WTC11 (cell line): Measurements from ENCODE around the gene DLG1. TPM values are rescaled to one million over a fixed set of nuclear protein-coding genes. Genes with fewer than 3 reads are reported as not detected.

ENCODE experiments used
- ATAC-seq: fragments of 200-7000 bp; cut with Tn5 transposase; 2 replicates; pipeline ENCODE4 v1.10.0; 2021; ENCODE audit warnings: mild to moderate bottlenecking, moderate library complexity
- CTCF ChIA-PET: fragments of 300-600 bp; sonication (Branson Sonifier 250); formaldehyde crosslinking; loops from one replicate; lab custom pipeline; 2021; ENCODE audit warnings: antibody characterized with exemption; lab: Charles Lee
- POLR2A ChIA-PET: fragments of 350-600 bp; sonication (Branson Sonifier 250); formaldehyde crosslinking; loops from one replicate; lab custom pipeline; 2021; ENCODE audit warnings: antibody characterized with exemption; lab: Charles Lee
- DNase-seq: peaks from one replicate; pipeline ENCODE4 v3.0.0; 2021; ENCODE audit warnings: low spot score
- H3K27ac Mint-ChIP-seq: 2 replicates; pipeline ENCODE4 v1.8.0; 2021; ENCODE audit warnings: mixed read lengths
- H3K27me3 Mint-ChIP-seq: 2 replicates; pipeline ENCODE4 v1.8.0; 2021; ENCODE audit warnings: low read depth, mild to moderate bottlenecking, moderate library complexity, mixed read lengths
- H3K36me3 Mint-ChIP-seq: 2 replicates; pipeline ENCODE4 v1.8.0; 2021; ENCODE audit warnings: mixed read lengths
- H3K4me1 Mint-ChIP-seq: 2 replicates; pipeline ENCODE4 v1.8.0; 2022; ENCODE audit warnings: mixed read lengths
- H3K4me3 Mint-ChIP-seq: 2 replicates; pipeline ENCODE4 v1.8.0; 2021; ENCODE audit warnings: mild to moderate bottlenecking, moderate library complexity, mixed read lengths
- H3K9me3 Mint-ChIP-seq: 2 replicates; pipeline ENCODE4 v1.8.0; 2021; ENCODE audit warnings: mixed read lengths
- ELF4 ChIP-seq: sonication (generic); formaldehyde crosslinking; IDR thresholded peaks from 2 replicates; pipeline ENCODE4 v1.8.1; 2022; ENCODE audit warnings: low read depth, mild to moderate bottlenecking, moderate library complexity, missing genetic modification reagents
- EMX1 ChIP-seq: fragments of 250-450 bp; sonication (Bioruptor Pico); IDR thresholded peaks from 2 replicates; pipeline ENCODE4 v1.8.0; 2021; ENCODE audit warnings: mild to moderate bottlenecking
- ESRRA ChIP-seq: sonication (generic); formaldehyde crosslinking; IDR thresholded peaks from 2 replicates; pipeline ENCODE4 v1.8.1; 2022; ENCODE audit warnings: mild to moderate bottlenecking, missing genetic modification reagents, borderline replicate concordance
- FOXK1 ChIP-seq: sonication (generic); formaldehyde crosslinking; IDR thresholded peaks from 2 replicates; pipeline ENCODE4 v1.8.0; 2022; ENCODE audit warnings: mild to moderate bottlenecking, moderate library complexity, missing genetic modification reagents
- FOXP1 ChIP-seq: sonication (generic); formaldehyde crosslinking; IDR thresholded peaks from 2 replicates; pipeline ENCODE4 v1.8.0; 2022; ENCODE audit warnings: missing genetic modification reagents, mild to moderate bottlenecking, moderate library complexity, borderline replicate concordance
- GABPB1 ChIP-seq: sonication (generic); formaldehyde crosslinking; IDR thresholded peaks from 2 replicates; pipeline ENCODE4 v1.8.1; 2023; ENCODE audit warnings: mild to moderate bottlenecking, missing genetic modification reagents
- GRHL2 ChIP-seq: fragments of 250-450 bp; sonication (Bioruptor Pico); IDR thresholded peaks from 2 replicates; pipeline ENCODE4 v1.8.0; 2022; ENCODE audit warnings: mild to moderate bottlenecking, moderate library complexity; ENCODE audit not compliant: insufficient replicate concordance, severe bottlenecking
- MLX ChIP-seq: sonication (generic); formaldehyde crosslinking; IDR thresholded peaks from 2 replicates; pipeline ENCODE4 v1.8.1; 2023; ENCODE audit warnings: mild to moderate bottlenecking, missing genetic modification reagents, moderate library complexity
- NFE2L1 ChIP-seq: sonication (generic); formaldehyde crosslinking; IDR thresholded peaks from 2 replicates; pipeline ENCODE4 v1.8.1; 2023; ENCODE audit warnings: missing genetic modification reagents
- PRDM15 ChIP-seq: sonication (generic); formaldehyde crosslinking; IDR thresholded peaks from 2 replicates; pipeline ENCODE4 v1.8.0; 2022; ENCODE audit warnings: missing genetic modification reagents
- PREB ChIP-seq: sonication (generic); formaldehyde crosslinking; IDR thresholded peaks from 2 replicates; pipeline ENCODE4 v1.8.1; 2022; ENCODE audit warnings: mild to moderate bottlenecking, missing genetic modification reagents, moderate library complexity, borderline replicate concordance
- SMAD4 ChIP-seq: sonication (generic); formaldehyde crosslinking; IDR thresholded peaks from 2 replicates; pipeline ENCODE4 v1.8.0; 2022; ENCODE audit warnings: mild to moderate bottlenecking, missing genetic modification reagents
- TEAD4 ChIP-seq: sonication (generic); formaldehyde crosslinking; IDR thresholded peaks from 2 replicates; pipeline ENCODE4 v1.8.0; 2022; ENCODE audit warnings: mild to moderate bottlenecking, missing genetic modification reagents
- TP53 ChIP-seq: sonication (generic); formaldehyde crosslinking; IDR thresholded peaks from 2 replicates; pipeline ENCODE4 v1.8.1; 2023; ENCODE audit warnings: mild to moderate bottlenecking, missing genetic modification reagents
- ZNF219 ChIP-seq: sonication (generic); formaldehyde crosslinking; IDR thresholded peaks from 2 replicates; pipeline ENCODE4 v1.8.0; 2023; ENCODE audit warnings: missing genetic modification reagents, mild to moderate bottlenecking, borderline replicate concordance
- ZNF281 ChIP-seq: sonication (generic); formaldehyde crosslinking; IDR thresholded peaks from 2 replicates; pipeline ENCODE4 v1.8.0; 2023; ENCODE audit warnings: mild to moderate bottlenecking, missing genetic modification reagents
- ZNF317 ChIP-seq: sonication (generic); formaldehyde crosslinking; IDR thresholded peaks from 2 replicates; pipeline ENCODE4 v1.8.1; 2023; ENCODE audit warnings: low read depth, mild to moderate bottlenecking, moderate library complexity, missing genetic modification reagents, borderline replicate concordance
- ZSCAN18 ChIP-seq: fragments of 250-450 bp; sonication (Bioruptor Pico); IDR thresholded peaks from 2 replicates; pipeline ENCODE4 v2.1.2; 2022; ENCODE audit warnings: mild to moderate bottlenecking, moderate library complexity
- total RNA-seq: library from RNA; stranded (reverse); gene quantifications from 3 replicates; pipeline ENCODE4 v1.2.3, GENCODE V29; 2021

Gene DLG1
- total RNA-seq, 1 experiment from 2014 or later = 81.1 TPM

- TF ChIP-seq ZNF281 (CRISPR knock-in tag) (no peak), TP53 (CRISPR knock-in tag) (no peak)
Observed at GRCh38 chr3:197014942-197015575, 283.4 kb downstream of the DLG1 start (continued).

- no peaks in the 10 kb centered on the region; the same call in 1 of the 2 replicates for H3K27me3 Mint-ChIP-seq
- ChIA-PET POLR2A (no interaction called here), CTCF (no interaction called here)
- no peaks in the 10 kb centered on the region for H3K9me3 Mint-ChIP-seq
- DNase-seq (no peak), ATAC-seq (no peak)
- no peaks in the 10 kb centered on the region for H3K4me1 Mint-ChIP-seq
- H3K27ac Mint-ChIP-seq = no peak overlapping the region
- no peak overlapping the region for H3K4me3 Mint-ChIP-seq
- no peaks in the 10 kb centered on the region for H3K36me3 Mint-ChIP-seq
- no peak for TF ChIP-seq ESRRA (CRISPR knock-in tag)
- TF ChIP-seq PREB (CRISPR knock-in tag) = no peak
- TF ChIP-seq FOXP1 (CRISPR knock-in tag) = no peak
- no peak for TF ChIP-seq MLX (CRISPR knock-in tag)
- no peak for TF ChIP-seq FOXK1 (CRISPR knock-in tag)
- no peak for TF ChIP-seq ZNF281 (CRISPR knock-in tag)
- TF ChIP-seq ELF4 (CRISPR knock-in tag) = no peak
- TF ChIP-seq SMAD4 (CRISPR knock-in tag) = no peak
- no peak for TF ChIP-seq NFE2L1 (CRISPR knock-in tag)
- no peak for TF ChIP-seq GRHL2 (CRISPR knock-in tag)
- no peak for TF ChIP-seq PRDM15 (CRISPR knock-in tag)
- no peak for TF ChIP-seq EMX1 (CRISPR knock-in tag)
- no peak for TF ChIP-seq ZNF219
- no peak for TF ChIP-seq ZSCAN18 (CRISPR knock-in tag)
- no peak for TF ChIP-seq TEAD4 (CRISPR knock-in tag)
- no peak for TF ChIP-seq GABPB1 (CRISPR knock-in tag)
- no peak for TF ChIP-seq ZNF317 (CRISPR knock-in tag)
Observed at GRCh38 chr3:197014024-197014423, 284.4 kb downstream of the DLG1 start.
